ENCODE measurements around the gene STUM. TPM values are rescaled to one million over a fixed set of nuclear protein-coding genes. Genes with fewer than 3 reads are reported as not detected.

STUM gene
- total RNA-seq, 2 donors from 2014 or later, result not detected

DNA sequence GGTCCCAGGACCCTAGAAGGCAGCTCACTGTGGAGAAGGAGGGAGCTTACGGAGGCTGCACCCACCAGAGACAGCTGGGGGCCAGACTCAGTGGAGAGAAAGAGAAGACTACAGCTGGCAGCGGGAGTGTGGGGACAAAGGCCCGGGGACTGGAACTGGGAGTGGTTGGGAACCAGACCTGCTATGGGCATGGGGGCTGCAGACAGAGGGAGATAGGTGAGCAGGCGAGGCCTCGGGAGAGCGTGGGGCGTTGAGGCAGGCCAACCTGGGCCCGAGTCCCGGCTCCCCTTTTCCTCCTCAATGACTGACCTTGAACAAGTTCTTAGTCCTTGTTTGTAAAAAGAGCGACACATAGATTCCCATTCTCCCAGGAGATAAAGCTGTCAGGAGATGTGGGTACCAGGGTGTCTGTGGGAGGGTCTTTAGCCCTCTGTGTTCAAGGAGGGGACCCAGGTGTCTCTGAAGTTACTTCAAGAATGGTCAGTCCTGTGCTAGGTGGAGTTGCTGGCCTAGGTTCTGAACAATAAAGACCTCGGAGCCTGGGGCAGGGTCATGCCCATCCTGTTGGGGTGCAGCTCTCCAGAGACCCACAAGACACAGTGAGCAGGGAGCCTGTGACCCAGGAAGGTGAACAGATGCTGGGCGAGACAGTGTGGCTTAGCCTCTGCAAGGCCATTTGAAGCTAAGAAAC lies 102.6 kb downstream of the STUM start:
- no peak for ATAC-seq (replicated peaks in 1 of 2)
- Mint-ChIP-seq H3K27ac (peak overlapping the region; percentile 93), H3K36me3 (ENCODE audit: insufficient read depth in 2 of 2) (peaks cover 7 to 13% of the 10 kb centered on the region in 2 donors), H3K4me1 (ENCODE audit: low read depth) (peaks cover 45% of the 10 kb centered on the region), H3K4me3 (no peak overlapping the region), H3K27me3 (ENCODE audit: low read depth) (no peaks in the 10 kb centered on the region), H3K9me3 (no peaks in the 10 kb centered on the region)
- no peak for DNase-seq

DNA sequence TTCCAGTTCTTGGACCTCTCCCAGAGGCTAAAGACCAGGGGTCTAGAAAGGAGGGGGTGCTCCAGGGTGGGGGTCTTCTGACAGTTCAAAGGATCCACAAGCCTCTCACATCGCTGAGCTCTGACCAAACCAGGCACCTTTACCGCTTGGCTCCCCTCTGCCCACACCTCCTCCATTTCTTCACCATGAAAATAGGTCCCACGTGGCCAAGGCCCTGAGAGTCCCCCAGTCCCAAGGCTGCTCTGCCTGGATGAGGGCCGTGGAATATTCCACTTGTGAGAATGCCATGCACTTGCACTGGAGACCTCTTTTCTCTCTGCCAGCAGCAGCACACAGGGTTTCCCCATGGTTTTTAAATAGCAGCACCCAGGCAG lies 103.2 kb downstream of the STUM start:
- H3K27ac Mint-ChIP-seq, result no peak overlapping the region
- ATAC-seq (replicated peaks in 1 of 2), result no peak

DNA sequence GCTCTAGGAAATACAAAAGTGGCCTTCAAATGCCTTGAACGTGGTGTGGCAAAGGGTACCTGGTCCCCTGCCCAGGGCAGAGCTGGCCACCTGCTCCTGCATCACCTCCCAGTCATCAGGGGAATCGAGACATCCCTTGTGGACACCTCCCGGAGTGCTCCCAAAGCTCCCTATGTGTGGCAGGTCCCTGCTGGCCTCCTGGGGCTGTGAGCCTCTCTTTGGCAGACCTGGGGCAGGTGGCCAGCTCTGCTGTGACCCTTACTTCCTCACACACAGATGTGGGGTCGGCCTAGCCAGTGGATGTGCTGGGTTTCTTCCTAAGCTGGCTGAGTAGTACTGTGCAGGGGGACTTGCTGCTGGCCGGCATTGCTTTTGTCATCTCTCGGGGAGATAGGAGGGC lies 104.0 kb downstream of the STUM start:
- peaks cover 34% of the 10 kb centered on the region for H3K4me1 Mint-ChIP-seq (ENCODE audit: low read depth)
- no peak for ATAC-seq (replicated peaks in 1 of 2)
- H3K27me3 Mint-ChIP-seq (ENCODE audit: low read depth), result no peaks in the 10 kb centered on the region
- H3K4me3 Mint-ChIP-seq, result peak overlapping the region; percentile 92 to 97
- no peak overlapping the region for H3K27ac Mint-ChIP-seq
- no peak for DNase-seq
- H3K9me3 Mint-ChIP-seq, result no peaks in the 10 kb centered on the region
- peaks cover 5% of the 10 kb centered on the region in 2 donors for H3K36me3 Mint-ChIP-seq (ENCODE audit: insufficient read depth in 2 of 2)

More for the DNA sequence above, 103.2 kb downstream of the STUM start:
- no peaks in the 10 kb centered on the region for H3K9me3 Mint-ChIP-seq
- H3K27me3 Mint-ChIP-seq (ENCODE audit: low read depth), result no peaks in the 10 kb centered on the region
- DNase-seq, result no peak
- H3K4me3 Mint-ChIP-seq, result no peak overlapping the region
- peaks cover 40% of the 10 kb centered on the region for H3K4me1 Mint-ChIP-seq (ENCODE audit: low read depth)
- peaks cover 7 to 8% of the 10 kb centered on the region in 2 donors for H3K36me3 Mint-ChIP-seq (ENCODE audit: insufficient read depth in 2 of 2)

GRCh38 chr1:226653311-226653921 lies 104.9 kb downstream of the STUM start:
- no peaks in the 10 kb centered on the region for H3K27me3 Mint-ChIP-seq (ENCODE audit: low read depth)
- H3K4me1 Mint-ChIP-seq (ENCODE audit: low read depth), result peaks cover 26% of the 10 kb centered on the region
- ATAC-seq (replicated peaks in 1 of 2) (peak; percentile 84 to 85), DNase-seq (peak; percentile 68 to 69)
- H3K9me3 Mint-ChIP-seq, result no peaks in the 10 kb centered on the region
- peaks cover 0 to 4% of the 10 kb centered on the region in 2 donors for H3K36me3 Mint-ChIP-seq (ENCODE audit: insufficient read depth in 2 of 2)
- H3K4me3 Mint-ChIP-seq, result peak overlapping the region; percentile 92 to 97
- peak overlapping the region; percentile 99 for H3K27ac Mint-ChIP-seq

DNA sequence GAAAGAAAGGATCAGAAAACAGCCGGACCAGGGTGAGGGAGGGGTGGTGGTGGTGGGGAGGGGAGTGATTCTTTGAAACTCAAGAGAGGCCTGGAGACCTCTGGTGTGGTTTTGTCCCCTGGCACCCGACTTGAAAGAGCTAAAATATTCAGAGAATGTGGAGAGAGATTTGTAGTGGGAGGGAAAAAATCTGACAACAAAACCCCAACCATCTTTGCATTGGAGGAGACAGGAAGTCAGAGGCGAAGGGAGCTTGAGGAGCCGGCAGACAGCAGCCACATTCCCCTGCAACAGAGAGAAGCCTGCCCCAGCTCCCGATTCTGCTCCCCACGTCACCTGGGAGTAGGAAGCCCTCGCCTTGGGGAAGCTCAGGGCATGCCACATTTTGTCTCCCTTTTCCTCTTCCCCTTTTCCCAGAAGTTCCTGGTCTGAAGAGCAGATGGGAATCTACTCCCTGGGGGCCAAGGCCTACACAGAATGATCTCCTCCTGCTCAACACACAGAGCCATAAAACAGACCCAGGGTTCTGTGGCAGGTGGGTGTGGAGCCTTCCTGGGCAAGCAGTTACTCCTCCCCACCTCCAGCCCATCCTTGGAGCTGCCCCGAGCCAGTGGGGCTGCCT lies 105.6 kb downstream of the STUM start:
- H3K27me3 Mint-ChIP-seq (ENCODE audit: low read depth), result no peaks in the 10 kb centered on the region
- ATAC-seq (replicated peaks in 1 of 2), result no peak

GRCh38 chr1:226654668-226655055 lies 106.1 kb downstream of the STUM start:
- no peak for ATAC-seq (replicated peaks in 1 of 2)
- H3K4me1 Mint-ChIP-seq (ENCODE audit: low read depth), result peaks cover 15% of the 10 kb centered on the region
- H3K27me3 Mint-ChIP-seq (ENCODE audit: low read depth), result no peaks in the 10 kb centered on the region
- H3K36me3 Mint-ChIP-seq (ENCODE audit: insufficient read depth in 2 of 2), result no peaks in the 10 kb centered on the region
- H3K4me3 Mint-ChIP-seq, result peak overlapping the region; percentile 92 to 97
- H3K9me3 Mint-ChIP-seq, result no peaks in the 10 kb centered on the region
- H3K27ac Mint-ChIP-seq, result peak overlapping the region; percentile 99
- no peak for DNase-seq

More for the DNA sequence above, 105.6 kb downstream of the STUM start:
- Mint-ChIP-seq H3K9me3 (no peaks in the 10 kb centered on the region), H3K4me1 (ENCODE audit: low read depth) (peaks cover 19% of the 10 kb centered on the region), H3K27ac (peak overlapping the region; percentile 99), H3K36me3 (ENCODE audit: insufficient read depth in 2 of 2) (peaks cover 0 to 4% of the 10 kb centered on the region in 2 donors), H3K4me3 (peak overlapping the region; percentile 92 to 97)
- no peak for DNase-seq

- Mint-ChIP-seq H3K9me3 (no peaks in the 10 kb centered on the region), H3K36me3 (ENCODE audit: insufficient read depth in 2 of 2) (no peaks in the 10 kb centered on the region), H3K4me1 (ENCODE audit: low read depth) (peaks cover 8% of the 10 kb centered on the region), H3K4me3 (peak overlapping the region; percentile 92 to 97), H3K27ac (peak overlapping the region; percentile 99), H3K27me3 (ENCODE audit: low read depth) (no peaks in the 10 kb centered on the region)
- no peak for DNase-seq
- peak in 1 of 2 donors; percentile 32 for ATAC-seq (replicated peaks in 1 of 2)
Measured at GRCh38 chr1:226655251-226656163, 106.9 kb downstream of the STUM start.

GRCh38 chr1:226656201-226656600 lies 107.6 kb downstream of the STUM start:
- Mint-ChIP-seq H3K27me3 (ENCODE audit: low read depth) (no peaks in the 10 kb centered on the region), H3K9me3 (no peaks in the 10 kb centered on the region), H3K4me1 (ENCODE audit: low read depth) (peaks cover under 1% of the 10 kb centered on the region), H3K27ac (peak overlapping the region; percentile 96), H3K4me3 (peak overlapping the region; percentile 92 to 97), H3K36me3 (ENCODE audit: insufficient read depth in 2 of 2) (no peaks in the 10 kb centered on the region)
- DNase-seq, result no peak
- no peak for ATAC-seq (replicated peaks in 1 of 2)

GRCh38 chr1:226656601-226657277 lies 108.2 kb downstream of the STUM start:
- Mint-ChIP-seq H3K4me3 (peak overlapping the region; percentile 92 to 97), H3K9me3 (no peaks in the 10 kb centered on the region), H3K36me3 (ENCODE audit: insufficient read depth in 2 of 2) (peaks cover 0 to 2% of the 10 kb centered on the region in 2 donors), H3K27me3 (ENCODE audit: low read depth) (no peaks in the 10 kb centered on the region), H3K27ac (peak overlapping the region; percentile 96), H3K4me1 (ENCODE audit: low read depth) (no peaks in the 10 kb centered on the region)
- DNase-seq (no peak), ATAC-seq (replicated peaks in 1 of 2) (peak; percentile 14 to 30)

DNA sequence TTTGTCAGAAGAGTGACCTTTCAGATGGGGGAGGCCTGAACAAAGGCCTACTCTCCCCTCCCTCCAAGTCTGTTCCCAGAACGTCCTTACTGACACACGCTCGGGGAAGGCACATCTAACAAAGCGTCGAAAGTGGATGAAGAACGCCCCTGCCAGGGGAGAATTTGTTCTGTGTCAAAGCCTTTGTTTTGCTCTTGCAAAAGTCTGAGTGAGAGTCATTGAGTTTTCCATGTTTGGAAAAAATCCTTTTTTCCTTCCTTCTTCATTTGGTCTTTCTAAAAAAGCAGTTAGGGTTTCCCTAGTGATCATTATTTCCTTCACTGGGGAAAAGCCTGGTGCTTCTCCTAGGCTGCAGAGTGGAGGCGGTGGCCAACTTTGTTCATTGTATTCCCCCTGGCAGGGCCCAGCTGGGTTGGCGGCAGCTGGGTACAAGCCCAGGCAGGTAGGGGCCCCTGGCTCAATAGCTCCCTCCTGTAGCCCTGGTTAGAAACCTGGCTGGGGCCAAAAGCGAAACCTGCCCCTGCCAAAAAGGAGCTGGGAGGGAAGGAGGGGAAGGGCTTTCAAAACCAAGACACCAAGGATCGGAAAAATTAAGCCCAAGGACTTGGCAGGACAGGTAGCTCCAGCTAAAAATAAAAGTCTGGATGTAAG lies 109.5 kb downstream of the STUM start:
- Mint-ChIP-seq H3K27ac (peak overlapping the region; percentile 96), H3K4me1 (ENCODE audit: low read depth) (no peaks in the 10 kb centered on the region)

GRCh38 chr1:226658546-226659125 lies 110.1 kb downstream of the STUM start:
- no peak for ATAC-seq (replicated peaks in 1 of 2)
- H3K27me3 Mint-ChIP-seq (ENCODE audit: low read depth), result no peaks in the 10 kb centered on the region
- no peaks in the 10 kb centered on the region for H3K9me3 Mint-ChIP-seq
- peaks cover 0 to 2% of the 10 kb centered on the region in 2 donors for H3K36me3 Mint-ChIP-seq (ENCODE audit: insufficient read depth in 2 of 2)
- peak overlapping the region in 1 of 2 donors; percentile 34 for H3K4me3 Mint-ChIP-seq
- H3K27ac Mint-ChIP-seq, result no peak overlapping the region
- no peaks in the 10 kb centered on the region for H3K4me1 Mint-ChIP-seq (ENCODE audit: low read depth)
- no peak for DNase-seq

More for the DNA sequence above, 109.5 kb downstream of the STUM start:
- Mint-ChIP-seq H3K36me3 (ENCODE audit: insufficient read depth in 2 of 2) (peaks cover 0 to 2% of the 10 kb centered on the region in 2 donors), H3K27me3 (ENCODE audit: low read depth) (no peaks in the 10 kb centered on the region), H3K4me3 (peak overlapping the region; percentile 34 to 92), H3K9me3 (no peaks in the 10 kb centered on the region)
- DNase-seq, result no peak
- ATAC-seq (replicated peaks in 1 of 2), result no peak

All from activated T-cell treated with anti-CD3 and anti-CD28 coated beads, Interleukin-2, amount 50 U/mL, for 72 hours (primary cell).